PC-3 (cell line): ENCODE data around the gene PCYT2.

ENCODE experiments used
- CTCF ChIP-seq: fragments of 300-600 bp; sonication (generic); conservative IDR thresholded peaks from 2 replicates; pipeline ENCODE4 v1.5.1; 2017; ENCODE audit warnings: antibody characterized with exemption, low read depth, mild to moderate bottlenecking, low read length
- EZH2 ChIP-seq: fragments of 300-600 bp; sonication (generic); IDR thresholded peaks from one replicate; pipeline ENCODE4 v1.6.1; 2017; ENCODE audit warnings: antibody characterized with exemption, mild to moderate bottlenecking, low read length; ENCODE audit not compliant: unreplicated experiment
- EZH2phosphoT487 ChIP-seq: fragments of 300-600 bp; sonication (generic); IDR thresholded peaks from 2 replicates; pipeline ENCODE4 v1.6.1; 2018; ENCODE audit warnings: mild to moderate bottlenecking, antibody characterized with exemption, low read length, borderline replicate concordance

- no peak for TF ChIP-seq CTCF
- no peak for TF ChIP-seq EZH2
- TF ChIP-seq EZH2phosphoT487 = no peak
These were observed 770 bp upstream of the PCYT2 start for GRCh38 chr17:81911969-81912368.
